Tibial nerve (tissue), 4 donors: Measurements from ENCODE around the gene CASP9.

ENCODE experiments used
- EP300 ChIP-seq, 2 donors: sonication (generic); formaldehyde crosslinking; IDR thresholded peaks; one replicate each; pipeline ENCODE4 v1.6.1; 2017; ENCODE audit warnings: antibody characterized with exemption in 2 of 2, mild to moderate bottlenecking in 1 of 2
- POLR2A ChIP-seq, 2 donors: fragments of 450-650 bp; IDR thresholded peaks; one replicate each; pipeline ENCODE4 v1.6.1; 2017; ENCODE audit warnings: antibody characterized with exemption in 2 of 2, mild to moderate bottlenecking in 2 of 2, moderate library complexity in 2 of 2
- TF ChIP-seq, protein P1 (sequence below), 5 experiments: fragments of 200-600 bp in 3 of 5; fragments of 450-650 bp in 2 of 5; sonication (generic) in 3 of 5; IDR thresholded peaks; one replicate each; pipeline ENCODE4 v1.5.1; 2016 to 2019; ENCODE audit warnings: antibody characterized with exemption in 5 of 5, mild to moderate bottlenecking in 3 of 5, moderate library complexity in 2 of 5

DNA sequence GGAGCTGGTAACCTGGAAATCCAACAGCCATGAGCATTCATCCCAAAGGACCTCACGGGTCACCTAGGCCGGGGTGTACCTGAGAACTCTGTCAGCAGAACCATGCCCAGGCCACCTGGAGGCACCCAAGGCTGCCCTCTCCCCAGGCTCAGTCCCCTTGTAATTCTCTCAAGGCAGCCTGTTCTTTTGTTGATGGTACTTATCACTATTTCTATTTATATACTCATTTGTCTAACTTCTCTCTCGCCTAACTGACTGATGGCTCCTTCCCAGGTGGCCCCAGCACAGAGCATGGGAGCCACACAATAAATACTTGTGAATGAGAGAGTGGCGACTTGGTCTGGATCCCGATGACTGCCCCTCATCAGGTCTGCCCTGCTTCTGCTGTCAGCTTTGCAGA is 16.7 kb downstream of the CASP9 start:
- TF ChIP-seq, protein P1, sequence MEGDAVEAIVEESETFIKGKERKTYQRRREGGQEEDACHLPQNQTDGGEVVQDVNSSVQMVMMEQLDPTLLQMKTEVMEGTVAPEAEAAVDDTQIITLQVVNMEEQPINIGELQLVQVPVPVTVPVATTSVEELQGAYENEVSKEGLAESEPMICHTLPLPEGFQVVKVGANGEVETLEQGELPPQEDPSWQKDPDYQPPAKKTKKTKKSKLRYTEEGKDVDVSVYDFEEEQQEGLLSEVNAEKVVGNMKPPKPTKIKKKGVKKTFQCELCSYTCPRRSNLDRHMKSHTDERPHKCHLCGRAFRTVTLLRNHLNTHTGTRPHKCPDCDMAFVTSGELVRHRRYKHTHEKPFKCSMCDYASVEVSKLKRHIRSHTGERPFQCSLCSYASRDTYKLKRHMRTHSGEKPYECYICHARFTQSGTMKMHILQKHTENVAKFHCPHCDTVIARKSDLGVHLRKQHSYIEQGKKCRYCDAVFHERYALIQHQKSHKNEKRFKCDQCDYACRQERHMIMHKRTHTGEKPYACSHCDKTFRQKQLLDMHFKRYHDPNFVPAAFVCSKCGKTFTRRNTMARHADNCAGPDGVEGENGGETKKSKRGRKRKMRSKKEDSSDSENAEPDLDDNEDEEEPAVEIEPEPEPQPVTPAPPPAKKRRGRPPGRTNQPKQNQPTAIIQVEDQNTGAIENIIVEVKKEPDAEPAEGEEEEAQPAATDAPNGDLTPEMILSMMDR (IDR thresholded peaks at IDR 0.05), result no peak
- no peak for TF ChIP-seq EP300 (IDR thresholded peaks at IDR 0.05)
- TF ChIP-seq POLR2A (IDR thresholded peaks at IDR 0.05), result no peak
